ENCODE results near the gene KLHL2. TPM values are rescaled to one million over a fixed set of nuclear protein-coding genes. Genes with fewer than 3 reads are reported as not detected.
"Not testable (repeated sequence)": the region's sequence is repeated elsewhere in the genome, so short reads cannot be mapped to it uniquely, and the experiment has no call there.

KLHL2 gene
- total RNA-seq, 1 donor from 2014 or later, result 81.1 TPM

DNA sequence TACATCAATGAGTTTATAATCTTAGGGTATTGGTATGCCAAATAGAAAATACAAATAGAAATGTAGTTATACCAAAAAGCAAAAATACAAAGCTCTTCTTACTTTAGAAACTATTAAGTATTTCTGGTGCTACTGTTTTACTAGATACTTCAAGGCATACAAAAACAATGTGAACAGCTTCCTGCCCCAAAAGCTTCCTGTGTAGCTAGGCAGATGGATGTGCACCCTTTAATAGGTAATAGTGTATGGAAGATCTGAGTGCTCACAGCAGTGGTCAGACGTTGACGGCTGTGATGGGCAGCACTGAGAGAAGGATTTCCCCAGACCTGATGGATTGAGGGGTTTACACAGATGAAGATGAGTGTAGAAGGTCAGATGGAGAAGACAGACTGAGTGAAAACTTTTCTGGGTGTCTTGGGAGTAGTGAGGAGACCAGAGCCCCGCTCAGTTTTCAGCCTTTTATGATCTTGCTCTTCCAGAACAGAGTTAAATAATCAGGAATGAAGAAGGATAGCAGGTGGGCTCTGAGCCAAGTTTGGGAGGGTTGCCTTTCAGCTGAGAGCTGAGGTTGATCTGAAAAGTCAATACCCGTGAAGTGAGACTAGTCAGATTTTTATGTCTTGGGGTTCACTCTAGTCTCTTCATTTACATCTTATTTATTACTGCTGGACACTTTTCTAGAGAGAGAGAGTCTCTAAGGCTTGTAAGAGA is 22.3 kb downstream of the KLHL2 start:
- DNase-seq (ENCODE audit: low spot score in 2 of 2); FAIRE-seq: not testable (repeated sequence)

DNA sequence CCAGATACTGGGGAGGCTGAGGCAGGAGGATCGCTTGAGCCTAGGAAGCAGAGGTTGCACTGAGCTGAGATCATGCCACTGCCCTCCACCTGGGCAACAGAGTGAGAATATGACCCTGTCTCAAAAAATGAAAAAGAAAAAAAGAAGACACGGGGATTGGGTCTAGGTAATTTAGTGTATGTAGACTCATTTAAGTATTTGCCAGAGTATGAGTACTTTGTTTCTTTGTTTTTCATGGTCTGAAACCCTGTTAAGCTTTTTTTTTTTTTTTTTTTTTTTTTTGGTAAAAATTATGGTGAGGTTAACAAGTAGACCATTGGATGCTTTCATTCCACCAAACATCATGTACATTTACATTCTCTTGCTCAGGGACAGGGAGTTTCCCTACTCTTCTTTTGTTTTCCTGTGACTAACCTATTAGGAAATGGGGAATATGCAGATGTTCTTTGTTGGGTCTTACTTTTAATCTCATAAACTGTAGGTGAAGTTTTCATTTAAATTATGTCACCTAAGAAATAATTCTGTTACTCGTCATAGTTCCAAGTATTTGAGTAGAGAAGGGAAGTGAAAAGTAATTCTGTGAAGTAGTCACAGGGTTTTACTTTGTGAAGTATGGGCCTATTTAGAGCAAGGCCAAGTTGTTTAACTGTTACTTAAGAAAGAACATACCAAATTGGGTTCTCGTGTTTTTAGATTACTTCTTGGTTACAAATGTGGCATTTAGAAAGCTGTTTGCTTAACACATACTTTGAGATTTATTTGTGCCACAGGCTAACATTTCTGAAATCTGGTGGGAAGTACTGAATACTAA is 25.5 kb downstream of the KLHL2 start:
- DNase-seq (ENCODE audit: low spot score in 2 of 2); FAIRE-seq: not testable (repeated sequence)

DNA sequence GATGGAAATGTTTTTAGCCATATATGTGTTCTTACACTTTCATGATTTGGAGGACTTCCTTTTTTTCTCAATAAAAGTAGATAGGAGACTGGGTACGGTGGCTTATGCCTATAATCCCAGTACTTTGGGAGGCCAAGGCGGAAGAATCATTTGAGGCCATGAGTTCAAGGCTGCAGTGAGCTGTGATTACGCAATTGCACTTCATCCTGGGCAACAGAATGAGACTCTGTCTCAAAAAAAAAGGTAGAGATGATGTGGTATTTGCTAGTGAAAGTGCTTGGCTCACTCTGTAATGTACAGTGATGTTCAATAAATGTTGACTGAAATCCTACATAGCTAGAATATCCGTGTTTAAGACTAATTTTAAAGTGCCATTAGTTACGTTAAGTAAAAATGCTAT is 27.4 kb downstream of the KLHL2 start:
- no peak for DNase-seq (ENCODE audit: low spot score in 2 of 2)
- FAIRE-seq, result no peak

DNA sequence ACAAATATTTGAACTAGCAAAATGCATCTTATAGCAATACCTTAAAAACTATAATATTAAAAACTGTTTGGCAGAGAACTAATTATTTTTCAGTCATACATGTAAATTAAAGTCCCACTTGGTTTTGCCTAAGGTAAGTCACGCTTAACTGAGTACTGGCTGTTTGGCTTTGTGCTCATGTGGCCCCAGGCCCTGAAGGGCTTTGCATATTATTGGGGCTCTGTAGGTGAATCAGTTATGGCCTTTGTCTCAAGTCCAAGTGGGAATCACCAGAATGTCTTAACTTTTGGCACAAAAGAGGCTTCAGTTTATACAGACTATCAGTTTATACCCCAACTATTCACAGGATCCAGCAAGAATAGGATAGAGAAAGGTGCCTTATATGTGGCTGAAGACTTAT is 29.5 kb downstream of the KLHL2 start:
- not testable (repeated sequence) for FAIRE-seq; DNase-seq (ENCODE audit: low spot score in 2 of 2)

DNA sequence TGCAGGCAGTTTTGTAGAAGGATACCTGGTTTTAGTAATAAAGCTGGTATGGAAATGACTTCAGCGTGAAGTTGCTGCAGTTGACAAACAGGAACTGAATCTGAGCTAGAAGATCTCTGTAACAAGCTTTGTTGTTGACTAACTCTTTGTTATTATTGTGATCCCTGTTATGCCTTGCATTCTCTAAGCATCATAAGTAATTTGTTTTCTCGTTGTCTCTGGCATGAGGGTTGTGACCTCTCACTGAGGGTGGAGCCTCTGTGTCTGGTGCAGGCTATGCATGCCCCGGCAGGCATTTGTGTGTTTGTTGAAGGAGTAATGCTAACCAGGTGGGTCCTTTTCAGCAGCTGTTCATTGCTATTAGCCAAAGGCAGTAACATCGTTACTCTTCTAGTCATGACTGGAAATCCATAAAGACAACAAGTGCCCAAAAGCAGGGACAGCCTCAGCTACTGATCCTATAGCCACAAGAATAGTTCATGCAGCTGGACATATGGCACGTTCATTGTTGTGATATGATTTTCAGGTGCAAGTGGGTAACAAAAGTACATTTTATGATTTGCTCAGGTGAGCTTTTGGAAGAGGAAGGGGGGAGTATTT is 30.8 kb downstream of the KLHL2 start:
- DNase-seq (ENCODE audit: low spot score in 2 of 2); FAIRE-seq: not testable (repeated sequence)

DNA sequence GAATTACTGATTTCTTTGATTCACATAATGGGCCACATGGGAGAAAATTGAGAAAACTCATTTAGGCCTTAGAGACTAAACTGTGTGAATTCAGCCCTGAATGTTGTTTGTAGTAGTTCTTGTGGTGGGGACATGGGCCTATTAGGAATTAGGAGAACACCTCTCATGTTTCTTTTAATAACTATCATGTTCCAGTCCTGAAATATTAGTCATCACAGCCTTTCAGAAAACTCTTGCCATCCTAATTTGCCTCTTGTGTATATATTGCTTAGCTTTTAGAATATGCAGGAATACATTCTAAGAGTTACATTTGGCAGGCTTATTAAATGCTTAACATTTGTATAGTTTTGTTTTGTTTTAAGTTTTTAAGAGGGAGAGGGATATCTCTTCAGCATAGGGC is 33.4 kb downstream of the KLHL2 start:
- not testable (repeated sequence) for FAIRE-seq

DNA sequence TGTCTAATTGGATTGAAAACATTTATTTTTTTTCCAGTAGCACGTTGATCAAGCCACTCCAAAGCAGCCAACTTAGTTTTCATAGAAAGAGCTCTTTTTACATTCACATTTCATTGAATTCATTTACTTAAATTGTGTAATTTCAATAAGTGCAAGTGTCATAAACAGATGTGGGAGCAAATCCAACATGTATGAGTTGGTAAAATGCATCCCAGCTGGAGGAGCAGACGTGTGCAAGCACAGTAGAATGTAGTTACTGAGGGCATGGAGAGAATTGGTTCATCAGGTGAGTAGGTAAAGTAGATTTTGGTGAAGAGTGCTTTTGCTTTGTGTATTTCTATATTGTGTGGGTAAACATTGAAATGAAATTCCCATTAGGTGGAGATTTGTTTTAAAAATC is 36.8 kb downstream of the KLHL2 start:
- not testable (repeated sequence) for DNase-seq (ENCODE audit: low spot score in 2 of 2); FAIRE-seq

More for the DNA sequence above, 33.4 kb downstream of the KLHL2 start:
- not testable (repeated sequence) for DNase-seq (ENCODE audit: low spot score in 2 of 2)

DNA sequence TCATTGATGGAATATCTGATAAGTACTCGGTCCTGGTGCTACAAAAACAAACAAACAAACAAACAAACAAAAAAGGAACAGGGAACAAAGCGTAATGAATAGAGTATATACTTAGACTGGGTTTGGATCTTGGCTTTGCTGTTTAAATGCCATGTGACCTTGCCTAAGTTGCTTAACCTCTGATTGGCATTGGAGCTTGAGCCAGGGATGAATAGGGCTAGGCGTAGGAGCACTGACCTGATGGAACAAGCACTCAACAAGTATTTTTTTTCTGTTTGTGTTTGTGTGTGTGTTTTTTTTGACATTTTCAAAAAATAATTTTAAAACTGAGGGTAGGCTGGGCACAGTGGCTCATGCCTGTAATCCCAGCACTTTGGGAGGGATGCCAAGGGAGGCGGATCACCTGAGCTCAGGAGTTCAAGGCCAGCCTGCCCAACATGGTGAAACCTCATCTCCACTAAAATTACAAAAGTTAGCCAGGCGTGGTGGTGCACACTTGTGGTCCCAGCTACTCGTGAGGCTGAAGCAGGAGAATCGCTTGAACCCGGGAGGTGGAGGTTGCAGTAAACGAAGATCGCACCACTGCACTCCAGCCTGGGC is 37.3 kb downstream of the KLHL2 start:
- DNase-seq (ENCODE audit: low spot score in 2 of 2); FAIRE-seq: not testable (repeated sequence)

DNA sequence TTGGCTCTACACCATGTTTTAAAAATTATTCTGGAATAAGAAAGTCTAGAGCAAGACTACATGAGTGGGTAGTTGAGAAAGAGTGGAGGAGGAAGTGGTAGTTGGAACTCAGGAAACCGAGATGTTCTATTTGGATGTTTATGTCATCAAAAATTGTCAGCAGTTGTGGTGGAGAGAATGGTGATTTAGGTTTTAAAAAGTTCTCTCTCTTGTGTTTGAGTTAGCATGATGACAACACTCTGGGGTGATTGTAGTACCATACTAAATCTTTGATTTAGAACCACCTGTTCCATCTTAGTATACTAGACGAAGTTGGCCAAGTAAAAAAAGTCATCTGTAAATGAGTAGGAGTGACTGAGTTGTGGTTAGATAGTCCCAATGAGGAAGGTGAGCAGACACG is 40.7 kb downstream of the KLHL2 start:
- no peak for FAIRE-seq
- no peak for DNase-seq (ENCODE audit: low spot score in 2 of 2)

DNA sequence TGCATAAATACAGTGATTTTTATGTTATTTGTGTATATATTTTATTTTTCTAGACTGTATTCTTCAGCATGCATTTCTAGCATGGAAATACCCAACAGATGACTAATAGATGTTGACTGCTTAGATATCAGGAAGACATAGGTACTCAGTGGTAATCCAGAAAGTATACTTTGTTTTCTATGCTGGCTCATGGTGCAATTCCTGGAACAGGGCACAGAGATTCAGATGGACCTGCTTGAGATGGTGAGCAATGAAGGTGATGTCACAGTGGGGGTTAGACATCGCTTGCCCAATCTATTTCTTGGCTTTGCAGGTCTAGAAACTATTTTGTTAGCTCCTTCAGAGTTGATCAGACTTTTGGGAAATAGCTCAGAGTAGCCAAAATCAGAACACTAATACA is 41.5 kb downstream of the KLHL2 start:
- FAIRE-seq; DNase-seq (ENCODE audit: low spot score in 2 of 2): not testable (repeated sequence)

DNA sequence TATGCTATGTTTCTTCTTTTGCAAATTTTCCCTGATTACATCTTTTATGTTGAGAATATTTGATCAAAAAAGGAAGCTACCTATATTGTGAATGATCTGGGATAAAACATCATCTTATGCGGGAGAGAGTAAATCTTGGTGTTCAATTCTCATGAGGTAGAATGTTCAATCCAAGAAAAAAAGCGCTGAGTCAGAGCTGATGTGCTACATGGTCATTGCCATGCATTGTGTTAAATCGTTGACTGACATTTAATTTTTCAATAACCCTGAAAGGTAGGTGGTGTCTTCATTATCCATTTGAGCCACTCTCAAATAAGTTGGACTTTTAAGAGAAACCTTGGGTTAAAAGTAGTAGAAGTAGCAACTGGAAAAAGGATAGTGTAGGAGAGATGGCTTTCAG is 47.4 kb downstream of the KLHL2 start:
- not testable (repeated sequence) for DNase-seq (ENCODE audit: low spot score in 2 of 2); FAIRE-seq

DNA sequence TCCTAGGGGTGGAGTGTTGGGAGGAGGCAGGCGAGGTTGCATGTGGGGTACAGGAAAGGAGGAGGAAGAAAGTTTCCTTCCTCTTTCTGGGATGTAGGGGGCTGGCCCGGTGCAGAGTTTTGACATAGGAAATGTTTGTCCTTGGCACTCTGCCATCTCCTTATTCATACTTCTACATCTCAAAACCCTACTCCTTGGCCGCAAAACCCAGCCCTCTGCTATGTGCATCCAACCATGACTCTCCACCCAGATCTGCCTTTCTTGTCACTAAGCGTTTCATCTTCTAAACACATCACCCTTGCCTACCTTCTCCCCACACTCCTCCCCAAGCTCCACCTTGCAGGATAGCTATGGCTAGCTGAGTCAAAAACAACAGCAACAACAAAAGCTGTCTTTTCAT is 48.1 kb downstream of the KLHL2 start:
- DNase-seq (ENCODE audit: low spot score in 2 of 2), result not testable (repeated sequence)

DNA sequence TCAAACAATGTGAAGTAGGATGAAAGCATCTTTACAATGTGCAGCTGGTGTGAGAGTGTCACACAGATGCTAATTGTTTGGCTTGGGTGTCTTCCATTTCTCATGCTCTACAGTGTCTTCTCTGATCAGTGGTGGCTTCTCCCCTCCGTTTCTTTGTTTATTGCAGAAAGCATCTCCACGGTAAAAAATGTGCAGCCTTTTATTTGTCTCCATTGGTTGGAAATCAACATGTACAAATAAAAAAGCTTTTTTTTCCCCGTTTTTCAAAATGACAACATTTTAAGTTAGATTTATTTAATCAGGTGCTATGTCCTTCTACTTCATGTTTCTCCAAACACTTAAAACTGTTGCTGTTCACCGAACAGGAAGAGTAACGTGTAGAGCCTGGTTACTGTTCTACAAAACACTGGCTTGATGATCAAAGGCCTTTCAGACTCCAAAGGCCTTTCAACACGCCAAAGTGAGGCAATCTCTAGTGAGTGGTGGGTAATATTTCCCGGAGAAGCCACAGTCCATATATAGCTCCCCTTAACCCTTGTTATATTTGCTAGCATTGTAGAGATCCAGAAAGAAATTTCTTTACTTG is 48.8 kb downstream of the KLHL2 start:
- not testable (repeated sequence) for DNase-seq (ENCODE audit: low spot score in 2 of 2); FAIRE-seq

More for the DNA sequence above, 48.1 kb downstream of the KLHL2 start:
- FAIRE-seq, result not testable (repeated sequence)

DNA sequence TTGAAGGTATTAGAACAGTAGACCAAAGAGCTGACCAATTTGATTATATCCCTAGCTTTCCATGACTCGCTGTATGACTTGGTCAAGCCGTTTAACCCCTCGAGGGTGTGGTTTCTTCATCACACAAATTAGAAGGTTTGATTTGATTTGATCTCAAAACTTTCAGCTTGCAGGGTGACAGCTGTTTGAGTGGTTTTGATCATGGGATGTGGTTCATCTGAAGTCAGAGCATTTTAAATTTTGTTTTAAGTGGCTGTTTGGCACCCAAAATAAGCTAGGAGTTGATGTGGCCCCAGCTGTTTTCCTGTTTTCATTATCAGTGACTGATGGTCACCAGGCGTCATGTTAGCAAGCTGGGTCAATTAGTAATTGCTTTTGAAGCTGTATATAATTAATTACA is 52.4 kb downstream of the KLHL2 start:
- DNase-seq (ENCODE audit: low spot score in 2 of 2); FAIRE-seq: not testable (repeated sequence)

DNA sequence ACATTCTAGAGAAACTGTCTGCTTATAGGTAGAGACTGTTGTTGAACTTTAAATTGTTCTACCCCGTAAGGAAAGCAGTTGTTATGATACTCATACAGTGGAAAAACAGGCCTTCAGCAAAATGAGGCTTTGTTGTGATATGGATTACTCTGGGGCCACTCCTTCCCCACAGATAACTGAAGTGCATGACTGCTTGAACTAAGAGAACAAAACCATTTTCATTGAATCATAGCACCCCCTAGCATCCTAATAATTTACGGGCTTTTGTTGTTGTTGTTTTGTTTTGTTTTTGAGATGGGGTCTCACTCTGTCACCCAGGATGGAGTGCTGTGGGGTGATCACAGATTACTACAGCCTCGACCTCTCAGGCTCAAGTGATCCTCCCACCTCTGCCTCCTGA is 54.9 kb downstream of the KLHL2 start:
- not testable (repeated sequence) for DNase-seq (ENCODE audit: low spot score in 2 of 2); FAIRE-seq

DNA sequence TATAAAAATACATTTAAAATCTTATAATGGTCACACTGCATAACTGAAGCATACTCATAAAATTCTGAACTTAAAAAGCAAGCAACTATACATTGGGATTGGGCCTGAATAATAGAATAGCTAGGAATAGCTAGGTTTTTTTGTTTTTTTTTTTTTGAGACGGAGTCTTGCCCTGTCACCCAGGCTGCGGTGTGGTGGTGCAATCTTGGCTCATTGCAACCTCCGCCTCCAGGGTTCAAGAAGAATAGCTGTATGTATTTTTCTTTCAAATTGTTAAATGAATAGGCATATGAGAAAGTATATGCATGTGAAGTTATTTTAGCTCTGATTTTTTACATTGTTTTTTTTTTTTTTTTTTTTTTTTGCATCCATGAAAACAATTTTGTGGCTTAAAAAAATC is 56.1 kb downstream of the KLHL2 start:
- not testable (repeated sequence) for DNase-seq (ENCODE audit: low spot score in 2 of 2); FAIRE-seq

DNA sequence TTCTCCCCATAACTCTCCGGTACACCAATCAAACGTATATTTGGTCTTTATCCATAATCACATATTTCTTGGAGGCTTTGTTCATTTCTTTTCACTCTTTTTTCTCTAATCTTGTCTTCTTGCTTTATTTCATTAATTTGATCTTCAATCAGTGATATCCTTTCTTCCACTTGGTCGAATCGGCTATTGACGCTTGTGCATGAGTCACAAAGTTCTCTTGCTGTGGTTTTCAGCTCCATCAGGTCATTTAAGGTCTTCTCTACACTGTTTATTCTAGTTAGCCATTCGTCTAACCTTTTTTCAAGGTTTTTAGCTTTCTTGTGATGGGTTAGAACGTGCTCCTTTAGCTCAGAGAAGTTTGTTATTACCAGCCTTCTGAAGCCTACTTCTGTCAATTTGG is 62.6 kb downstream of the KLHL2 start:
- DNase-seq (ENCODE audit: low spot score in 2 of 2); FAIRE-seq: not testable (repeated sequence)

DNA sequence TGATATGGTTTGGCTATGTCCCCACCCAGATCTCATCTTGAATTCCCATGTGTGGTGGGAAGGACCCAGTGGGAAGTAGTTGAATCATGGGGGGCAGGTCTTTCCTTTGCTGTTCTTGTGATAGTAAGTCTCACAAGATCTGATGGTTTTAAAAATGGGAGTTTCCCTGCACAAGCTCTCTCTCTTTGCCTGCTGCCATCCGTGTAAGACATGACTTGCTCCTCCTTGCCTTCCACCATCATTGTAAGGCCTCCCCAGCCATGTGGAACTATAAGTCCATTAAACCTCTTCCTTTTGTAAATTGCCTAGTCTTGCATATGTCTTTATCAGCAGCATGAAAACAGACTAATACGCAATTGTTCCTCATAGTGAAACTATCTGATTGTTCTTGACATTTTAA is 66.1 kb downstream of the KLHL2 start:
- FAIRE-seq; DNase-seq (ENCODE audit: low spot score in 2 of 2): not testable (repeated sequence)

DNA sequence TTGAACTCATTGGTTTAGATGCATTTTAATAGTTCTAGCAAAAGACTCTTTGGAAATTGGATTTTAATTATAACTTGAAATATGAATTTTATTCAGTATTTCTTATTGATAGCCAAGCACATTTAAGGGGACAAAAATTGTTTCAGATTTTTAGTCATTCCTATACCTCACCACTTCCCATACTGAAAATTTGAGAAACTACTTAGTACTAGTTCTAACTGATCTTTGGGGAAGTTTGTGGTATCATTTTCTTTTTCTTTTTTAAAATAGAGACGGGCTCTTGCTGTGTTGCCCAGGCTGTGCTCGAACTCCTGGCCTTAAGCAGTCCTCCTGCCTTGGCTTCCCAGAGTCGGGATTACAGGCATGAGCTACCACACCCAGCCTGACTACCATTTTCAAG is 68.0 kb downstream of the KLHL2 start:
- not testable (repeated sequence) for FAIRE-seq; DNase-seq (ENCODE audit: low spot score in 2 of 2)

DNA sequence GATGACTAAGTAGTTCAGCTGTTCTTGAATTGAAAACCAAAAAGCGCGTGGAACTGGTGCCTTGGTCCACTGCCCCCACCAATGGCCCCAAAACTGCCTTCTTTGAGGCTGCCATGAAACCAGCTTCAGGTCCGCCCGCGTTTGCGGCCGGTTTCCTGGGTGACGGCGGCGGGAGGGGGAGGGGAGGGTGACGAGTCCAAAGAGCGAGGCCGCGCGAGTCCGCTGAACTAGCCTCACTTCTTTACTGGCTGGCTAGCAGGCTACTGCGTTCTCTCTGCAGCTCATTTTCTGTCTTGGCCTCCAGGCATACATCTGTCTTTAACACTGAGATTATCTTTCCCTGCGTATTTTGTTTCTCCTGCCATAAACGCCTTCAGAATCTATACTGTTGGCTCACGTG is 72.2 kb downstream of the KLHL2 start:
- not testable (repeated sequence) for FAIRE-seq; DNase-seq (ENCODE audit: low spot score in 2 of 2)
